T-helper 2 cell treated with Interferon-gamma antibody and Interleukin-4, amounts not matched to agents 5 μg/mL and 100 μg/mL, for 36 hours (primary cell): ENCODE results near the gene NOL7.
A peak's percentile ranks its signal among the peaks of the same experiment; 100 is the strongest.

Experiments used
- DNase-seq: peaks from one replicate; pipeline ENCODE4 v3.0.0; 2021; ENCODE audit warnings: low spot score
- H3K27ac Mint-ChIP-seq: one replicate; pipeline ENCODE4 v1.8.0; 2021; ENCODE audit warnings: mild to moderate bottlenecking, mixed read lengths
- H3K27me3 Mint-ChIP-seq: one replicate; pipeline ENCODE4 v1.8.0; 2021; ENCODE audit warnings: low read depth, mixed read lengths
- H3K36me3 Mint-ChIP-seq: one replicate; pipeline ENCODE4 v1.8.0; 2021; ENCODE audit warnings: low read depth, mixed read lengths
- H3K4me1 Mint-ChIP-seq: one replicate; pipeline ENCODE4 v1.8.0; 2021; ENCODE audit warnings: low read depth, mixed read lengths
- H3K4me3 Mint-ChIP-seq: one replicate; pipeline ENCODE4 v1.8.0; 2022; ENCODE audit warnings: mild to moderate bottlenecking, moderate library complexity, mixed read lengths
- H3K9me3 Mint-ChIP-seq: one replicate; pipeline ENCODE4 v1.8.0; 2021; ENCODE audit warnings: mixed read lengths

The NOL7 gene

DNA sequence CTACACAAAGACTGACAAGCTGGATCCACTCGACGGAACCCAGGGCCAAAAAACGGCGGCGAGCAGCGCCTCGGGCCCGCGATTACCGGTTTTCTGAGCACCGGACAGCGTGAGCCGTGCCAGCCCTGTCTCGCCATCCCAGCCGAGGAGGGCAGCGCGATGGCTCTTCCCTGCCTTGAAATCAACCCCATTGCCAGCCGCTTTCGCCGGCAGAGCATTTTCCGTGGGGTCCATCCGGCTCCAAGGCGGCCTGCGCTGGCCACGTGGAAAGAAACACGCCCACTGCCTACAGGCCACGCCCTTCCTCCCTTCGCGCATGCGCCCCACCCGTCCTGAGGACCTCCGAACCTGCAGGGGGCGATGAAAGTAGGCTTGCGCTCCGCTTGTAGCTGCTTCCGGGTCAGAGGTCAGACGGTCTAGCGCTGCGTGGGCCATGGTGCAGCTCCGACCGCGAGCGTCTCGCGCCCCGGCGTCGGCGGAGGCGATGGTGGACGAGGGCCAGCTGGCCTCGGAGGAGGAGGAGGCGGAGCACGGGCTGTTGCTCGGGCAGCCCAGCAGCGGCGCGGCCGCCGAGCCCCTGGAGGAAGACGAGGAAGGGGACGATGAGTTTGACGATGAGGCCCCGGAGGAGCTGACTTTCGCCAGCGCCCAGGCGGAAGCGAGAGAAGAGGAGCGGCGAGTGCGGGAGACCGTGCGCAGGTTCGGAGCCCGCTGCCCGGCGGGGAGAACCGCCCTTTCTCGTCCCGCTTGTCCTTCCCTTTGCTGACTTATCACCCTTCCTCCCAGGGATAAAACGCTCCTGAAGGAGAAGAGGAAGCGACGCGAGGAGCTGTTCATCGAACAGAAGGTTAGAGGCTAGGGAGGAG, at the start of gene NOL7:
NOL7 (plus strand) TSS at position 410 of the 866 bp plus-strand sequence; CDS start at position 434, 24 bp downstream.
- no peaks in the 10 kb centered on the region for H3K9me3 Mint-ChIP-seq
- H3K4me1 Mint-ChIP-seq = peaks cover 37% of the 10 kb centered on the region
- no peaks in the 10 kb centered on the region for H3K27me3 Mint-ChIP-seq
- peak; percentile 98 for DNase-seq
- H3K36me3 Mint-ChIP-seq = peaks cover 39% of the 10 kb centered on the region
- peak within 1 kb of the TSS; percentile 94 for H3K27ac Mint-ChIP-seq
- peak within 1 kb of the TSS; percentile 91 for H3K4me3 Mint-ChIP-seq

DNA sequence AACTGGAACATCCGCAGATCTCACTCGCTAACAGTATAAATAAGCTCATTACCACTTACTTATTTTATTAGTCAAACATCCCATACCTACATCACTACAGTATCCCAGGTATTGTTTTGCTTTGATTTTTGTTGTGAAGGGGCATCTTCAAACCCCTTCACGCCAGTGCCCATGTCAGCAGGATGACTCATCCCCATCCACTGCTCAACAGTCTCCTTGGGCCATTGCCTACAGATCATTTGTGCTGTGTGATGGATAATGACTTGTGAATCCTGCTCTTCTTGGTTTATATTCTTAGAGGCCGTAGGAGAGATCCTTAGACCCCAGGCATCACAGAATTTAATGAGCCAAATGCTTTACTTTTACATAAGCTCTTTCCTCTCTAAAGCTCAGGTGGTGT, 49.2 kb upstream of the NOL7 start:
- H3K4me1 Mint-ChIP-seq = no peaks in the 10 kb centered on the region

DNA sequence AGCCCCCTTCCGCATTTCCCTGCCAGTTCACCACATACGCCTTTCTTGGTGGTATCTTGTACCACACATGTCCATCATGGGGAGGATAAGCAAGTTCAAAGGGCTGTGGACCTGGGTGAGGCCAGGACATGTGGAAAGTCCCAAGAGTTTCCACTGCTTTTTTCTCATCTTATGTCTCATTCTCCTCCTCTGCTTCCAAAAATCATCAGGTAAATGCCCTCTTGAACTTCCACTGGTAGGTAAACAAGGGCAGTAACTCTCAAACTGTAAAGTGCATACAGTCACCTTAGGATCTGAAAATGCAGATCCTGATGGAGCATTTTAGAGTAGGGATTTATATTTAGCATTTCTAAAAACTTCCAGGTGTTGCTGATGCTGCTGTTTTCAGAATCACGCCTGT, 48.6 kb upstream of the NOL7 start:
- Mint-ChIP-seq H3K27ac (no peak overlapping the region), H3K36me3 (no peaks in the 10 kb centered on the region), H3K27me3 (peaks cover 20% of the 10 kb centered on the region), H3K4me3 (no peak overlapping the region), H3K9me3 (no peaks in the 10 kb centered on the region), H3K4me1 (no peaks in the 10 kb centered on the region)
- DNase-seq = no peak

More for the DNA sequence above, 49.2 kb upstream of the NOL7 start:
- Mint-ChIP-seq H3K27me3 (peaks cover 20% of the 10 kb centered on the region), H3K9me3 (no peaks in the 10 kb centered on the region), H3K36me3 (no peaks in the 10 kb centered on the region), H3K27ac (no peak overlapping the region), H3K4me3 (no peak overlapping the region)
- no peak for DNase-seq

DNA sequence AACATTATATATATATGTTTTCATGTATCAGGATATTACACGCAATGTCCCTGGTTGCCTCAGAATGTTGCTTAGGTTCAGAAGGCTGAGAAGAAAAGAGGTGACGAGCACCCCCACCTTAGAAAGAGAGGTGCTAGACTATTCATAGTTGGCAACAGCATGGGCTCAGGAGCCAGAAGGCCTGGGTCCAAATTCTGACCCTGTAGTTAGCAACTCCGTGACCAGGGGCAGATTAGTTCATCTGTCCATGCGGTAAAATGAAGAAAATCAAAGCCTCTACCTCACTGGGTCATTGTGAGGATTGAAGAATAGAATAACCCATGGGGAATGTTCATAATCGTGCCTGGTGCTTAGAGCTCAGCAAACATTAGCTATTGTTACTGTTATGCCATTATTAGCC, 46.2 kb upstream of the NOL7 start:
- Mint-ChIP-seq H3K4me3 (no peak overlapping the region), H3K4me1 (no peaks in the 10 kb centered on the region), H3K27me3 (peaks cover 16% of the 10 kb centered on the region), H3K27ac (no peak overlapping the region), H3K9me3 (no peaks in the 10 kb centered on the region), H3K36me3 (no peaks in the 10 kb centered on the region)
- DNase-seq = no peak

DNA sequence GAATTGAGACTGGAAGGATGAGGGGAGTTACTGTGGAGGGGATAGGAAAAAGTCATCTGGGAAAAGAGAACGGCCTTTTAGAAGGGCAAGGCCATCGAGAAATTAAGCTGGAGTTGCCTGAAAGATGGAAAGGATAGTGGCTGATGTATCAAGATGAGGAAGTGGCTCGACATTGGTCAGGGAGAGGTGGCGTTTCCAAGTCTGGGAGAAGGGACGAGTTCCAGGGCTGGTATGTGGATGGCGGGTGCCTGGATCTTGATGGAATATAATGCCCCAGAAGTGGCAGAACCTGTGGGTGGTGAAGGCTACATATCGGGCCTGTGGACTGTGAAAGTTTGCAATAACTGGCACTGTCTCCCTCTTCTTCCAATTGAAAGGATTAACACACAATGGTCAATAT, 42.9 kb upstream of the NOL7 start:
- peaks cover 11% of the 10 kb centered on the region for H3K4me1 Mint-ChIP-seq
- H3K27me3 Mint-ChIP-seq = peaks cover 7% of the 10 kb centered on the region
- DNase-seq = no peak
- H3K27ac Mint-ChIP-seq = no peak overlapping the region
- no peaks in the 10 kb centered on the region for H3K36me3 Mint-ChIP-seq
- no peak overlapping the region for H3K4me3 Mint-ChIP-seq
- H3K9me3 Mint-ChIP-seq = no peaks in the 10 kb centered on the region

DNA sequence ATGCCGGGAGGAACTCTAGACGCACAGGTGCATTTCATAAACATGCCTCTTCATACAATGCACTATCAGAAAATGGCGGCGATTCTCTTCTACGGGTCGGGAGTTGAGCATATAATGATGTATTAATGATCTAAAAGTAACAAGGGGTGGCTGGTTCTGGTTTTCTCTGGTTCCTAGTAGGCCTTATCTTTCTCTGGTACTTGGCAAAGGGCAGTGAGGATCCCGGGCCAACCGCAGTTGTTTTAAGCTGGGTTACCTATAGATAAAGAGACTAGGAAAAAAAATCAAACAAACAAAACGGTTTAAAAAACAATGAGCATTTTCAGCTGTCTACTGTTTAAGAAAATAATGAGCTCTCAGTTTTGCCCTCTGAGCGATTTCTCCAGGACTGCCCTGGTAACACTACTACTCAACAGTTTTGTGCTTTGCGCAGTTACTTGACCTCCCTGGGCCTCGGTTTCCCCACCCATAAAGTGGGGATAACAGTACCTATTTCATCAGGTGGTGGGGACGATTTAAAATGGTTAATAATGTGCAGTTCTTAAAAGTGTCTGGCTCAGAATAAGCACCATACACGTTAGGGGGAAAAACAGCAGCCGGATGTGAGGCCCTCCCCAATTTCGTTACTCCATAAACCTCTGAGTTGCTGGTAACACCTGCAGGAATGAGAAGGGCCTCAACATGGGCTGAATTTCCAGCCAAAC, 42.0 kb upstream of the NOL7 start:
- H3K4me3 Mint-ChIP-seq = peak overlapping the region; percentile 67
- H3K36me3 Mint-ChIP-seq = peaks cover 5% of the 10 kb centered on the region
- H3K27ac Mint-ChIP-seq = no peak overlapping the region
- no peak for DNase-seq
- peaks cover 2% of the 10 kb centered on the region for H3K27me3 Mint-ChIP-seq
- peaks cover 11% of the 10 kb centered on the region for H3K4me1 Mint-ChIP-seq
- H3K9me3 Mint-ChIP-seq = no peaks in the 10 kb centered on the region

DNA sequence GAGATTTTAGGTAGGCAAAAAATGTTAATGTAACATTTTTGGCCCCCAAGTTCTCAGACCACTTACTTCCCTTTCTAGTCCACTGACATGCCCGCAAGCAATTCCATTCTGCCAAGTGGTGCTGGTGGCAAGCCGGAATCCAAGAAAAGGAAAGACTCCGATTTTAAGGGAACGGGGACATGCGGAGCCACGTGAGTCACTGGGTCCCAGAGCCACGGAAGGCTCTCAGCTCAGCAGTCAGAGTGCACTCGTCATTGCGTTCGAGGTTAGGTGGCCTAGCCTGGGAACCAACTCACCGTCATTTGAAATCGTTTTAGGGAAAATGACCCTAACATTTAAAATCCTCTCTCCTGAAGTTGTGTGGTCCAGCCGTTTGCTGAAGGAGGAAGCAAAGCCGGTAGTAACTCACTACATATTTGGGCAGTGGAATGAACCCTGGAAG, 41.4 kb upstream of the NOL7 start:
- peaks cover under 1% of the 10 kb centered on the region for H3K27me3 Mint-ChIP-seq

DNA sequence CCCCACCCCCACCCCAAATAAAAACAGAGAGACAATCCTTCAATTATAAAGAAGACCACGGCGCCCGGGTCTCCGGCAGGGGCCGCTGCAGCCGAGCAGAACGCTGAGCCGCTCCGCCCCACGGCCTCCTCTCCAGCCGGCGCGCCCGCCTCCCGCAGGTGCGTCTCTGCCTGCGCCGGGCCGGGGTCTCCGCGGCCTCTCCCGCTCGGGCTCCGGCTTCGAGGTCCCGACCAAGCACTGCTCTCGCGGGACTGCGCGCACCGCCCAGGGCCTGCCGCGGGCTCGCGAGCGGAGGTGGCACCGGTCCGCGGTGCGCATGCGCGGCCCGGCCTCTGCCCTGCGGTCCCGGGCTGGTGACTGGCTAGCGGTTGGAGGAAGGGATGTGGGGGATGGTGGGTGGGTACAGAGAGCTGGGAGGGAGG, 41.0 kb upstream of the NOL7 start:
- Mint-ChIP-seq H3K9me3 (no peaks in the 10 kb centered on the region), H3K4me1 (peaks cover 11% of the 10 kb centered on the region), H3K27ac (peak overlapping the region; percentile 96), H3K4me3 (peak overlapping the region; percentile 88), H3K36me3 (peaks cover 6% of the 10 kb centered on the region), H3K27me3 (no peaks in the 10 kb centered on the region)
- peak; percentile 93 for DNase-seq

More for the DNA sequence above, 41.4 kb upstream of the NOL7 start:
- DNase-seq = no peak
- Mint-ChIP-seq H3K9me3 (no peaks in the 10 kb centered on the region), H3K4me3 (peak overlapping the region; percentile 67), H3K36me3 (peaks cover 5% of the 10 kb centered on the region), H3K4me1 (peaks cover 11% of the 10 kb centered on the region), H3K27ac (peak overlapping the region; percentile 75)

DNA sequence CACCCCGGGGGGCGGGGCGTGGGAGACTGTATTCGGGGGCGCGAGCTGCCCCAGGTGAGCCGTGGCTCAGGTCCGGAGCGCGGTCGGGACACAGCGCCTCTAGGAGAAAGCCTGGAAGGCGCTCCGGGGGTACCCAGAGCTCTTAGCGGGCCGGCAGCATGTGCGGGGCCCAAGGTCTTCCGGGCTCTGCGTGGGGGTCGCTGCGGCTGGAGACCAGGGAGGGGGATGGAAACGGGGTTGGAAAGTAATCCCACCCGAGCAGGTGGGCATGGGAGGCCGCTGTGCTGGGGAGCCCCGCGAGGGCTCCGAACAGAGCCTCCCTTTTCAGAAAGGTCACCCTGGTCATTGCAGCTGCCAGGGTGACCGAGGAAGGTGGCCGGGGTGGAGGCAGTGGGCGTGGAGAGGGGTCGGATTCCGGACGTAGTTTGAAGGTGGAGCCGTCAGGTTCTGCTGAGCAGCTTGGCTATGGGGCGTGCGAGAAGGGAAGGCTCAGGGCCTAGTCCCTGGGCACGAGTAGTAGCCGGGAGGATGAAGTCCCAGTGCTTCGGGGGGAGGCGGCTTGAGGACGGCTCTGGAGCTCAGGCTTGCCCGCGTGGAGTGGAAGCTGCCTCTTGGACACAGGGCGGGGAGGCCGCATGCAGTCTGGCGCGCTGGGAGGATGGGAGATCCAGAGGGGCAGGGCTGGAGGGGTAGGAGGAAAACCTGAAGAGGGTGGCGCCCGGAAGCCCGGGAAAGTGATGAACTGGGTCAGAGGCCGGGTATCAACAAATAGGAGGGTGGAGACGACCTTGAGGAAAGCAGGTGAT, 40.4 kb upstream of the NOL7 start, which contains the start of gene SIRT5:
SIRT5 (plus strand) TSS at position 31 of the 806 bp plus-strand sequence. CDS start 9,510 bp downstream, outside the sequence.
- Mint-ChIP-seq H3K4me1 (peaks cover 11% of the 10 kb centered on the region), H3K4me3 (peak within 1 kb of the TSS; percentile 88), H3K27ac (peak within 1 kb of the TSS; percentile 96), H3K27me3 (no peaks in the 10 kb centered on the region), H3K36me3 (peaks cover 6% of the 10 kb centered on the region), H3K9me3 (no peaks in the 10 kb centered on the region)
- peak; percentile 79 for DNase-seq

DNA sequence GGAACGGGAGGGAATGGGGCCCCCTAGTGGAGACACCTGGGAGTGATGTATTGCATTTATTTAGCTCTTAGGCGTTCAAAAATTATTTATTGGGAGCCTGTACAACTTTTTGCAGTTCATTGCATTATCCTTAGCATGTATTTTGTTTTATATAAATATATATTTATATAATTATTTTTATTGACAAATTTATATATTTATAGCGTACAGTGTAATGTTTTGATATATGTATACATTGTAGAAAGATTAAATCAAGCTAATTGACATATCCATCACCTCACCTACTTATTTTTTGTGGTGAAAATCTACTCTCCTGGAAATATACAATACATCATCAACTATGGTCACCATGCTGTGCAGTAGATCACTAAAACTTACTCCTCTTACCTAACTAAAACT, 39.8 kb upstream of the NOL7 start:
- Mint-ChIP-seq H3K9me3 (no peaks in the 10 kb centered on the region), H3K27me3 (no peaks in the 10 kb centered on the region), H3K4me3 (peak overlapping the region; percentile 88), H3K27ac (peak overlapping the region; percentile 96), H3K36me3 (peaks cover 9% of the 10 kb centered on the region), H3K4me1 (peaks cover 11% of the 10 kb centered on the region)
- DNase-seq = no peak

DNA sequence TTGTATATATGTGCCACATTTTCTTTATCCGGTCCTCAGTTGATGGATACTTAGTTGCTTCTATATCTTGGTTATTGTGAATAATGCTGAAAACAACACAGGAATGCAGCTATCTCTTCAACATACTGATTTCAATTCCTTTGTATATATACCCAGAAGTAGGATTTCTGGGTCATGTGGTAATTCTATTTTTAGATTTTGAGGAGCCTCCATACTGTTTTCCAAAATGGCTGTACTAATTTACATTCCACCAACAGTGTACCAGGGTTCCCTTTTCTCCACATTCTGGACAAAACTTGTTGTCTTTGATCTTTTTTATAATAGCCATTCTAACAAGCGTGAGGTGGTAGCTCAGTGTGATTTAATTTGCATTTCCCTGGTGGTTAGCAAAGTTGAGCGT, 39.1 kb upstream of the NOL7 start:
- H3K4me3 Mint-ChIP-seq = peak overlapping the region; percentile 63

DNA sequence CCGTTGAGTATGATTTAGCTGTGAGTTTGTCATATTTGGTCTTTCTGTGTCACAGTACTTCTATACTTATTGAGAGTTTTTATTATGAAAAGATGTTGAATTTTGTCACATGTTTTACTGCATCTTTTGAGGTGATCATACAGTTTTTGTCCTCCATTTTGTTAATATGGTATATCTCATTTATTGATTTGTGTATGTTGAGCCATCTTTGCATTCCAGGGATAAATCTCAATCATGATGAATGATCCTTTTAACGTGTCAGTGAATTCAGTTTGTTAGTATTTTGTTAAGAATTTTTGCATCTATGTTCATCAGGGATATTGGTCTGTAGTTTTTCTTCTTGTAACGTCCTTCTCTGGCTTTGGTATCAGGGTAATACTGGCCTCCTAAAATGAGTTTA, 37.2 kb upstream of the NOL7 start:
- no peak for DNase-seq
- no peak overlapping the region for H3K4me3 Mint-ChIP-seq
- H3K4me1 Mint-ChIP-seq = peaks cover 11% of the 10 kb centered on the region
- peaks cover 13% of the 10 kb centered on the region for H3K36me3 Mint-ChIP-seq
- H3K9me3 Mint-ChIP-seq = no peaks in the 10 kb centered on the region
- H3K27me3 Mint-ChIP-seq = no peaks in the 10 kb centered on the region
- H3K27ac Mint-ChIP-seq = no peak overlapping the region

More for the DNA sequence above, 39.1 kb upstream of the NOL7 start:
- peaks cover 11% of the 10 kb centered on the region for H3K36me3 Mint-ChIP-seq
- no peaks in the 10 kb centered on the region for H3K27me3 Mint-ChIP-seq
- no peaks in the 10 kb centered on the region for H3K9me3 Mint-ChIP-seq
- H3K4me1 Mint-ChIP-seq = peaks cover 11% of the 10 kb centered on the region
- peak overlapping the region; percentile 22 for H3K27ac Mint-ChIP-seq
- DNase-seq = no peak

DNA sequence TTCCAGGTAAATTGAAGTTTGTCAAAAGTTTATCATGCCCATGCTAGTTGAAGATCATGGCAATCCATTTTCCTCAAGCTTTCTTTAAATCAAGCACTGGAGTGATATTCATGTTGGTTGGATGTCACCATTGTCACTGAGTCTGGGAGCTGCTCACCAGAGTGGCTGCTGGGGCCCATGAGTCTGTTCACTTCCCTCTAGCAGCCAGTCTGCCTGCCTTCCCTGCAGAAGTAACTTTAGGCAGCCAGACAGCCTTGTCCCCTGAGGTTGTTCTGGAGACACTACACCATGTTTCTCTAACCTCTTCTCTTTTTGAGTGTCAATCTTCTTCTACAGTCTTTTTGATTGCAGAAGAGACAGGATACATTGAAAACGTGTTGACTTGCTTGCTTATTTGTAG, 35.2 kb upstream of the NOL7 start:
- H3K27ac Mint-ChIP-seq = no peak overlapping the region
- H3K36me3 Mint-ChIP-seq = peaks cover 13% of the 10 kb centered on the region
- no peak overlapping the region for H3K4me3 Mint-ChIP-seq
- H3K27me3 Mint-ChIP-seq = no peaks in the 10 kb centered on the region
- H3K9me3 Mint-ChIP-seq = no peaks in the 10 kb centered on the region
- peaks cover 11% of the 10 kb centered on the region for H3K4me1 Mint-ChIP-seq
- no peak for DNase-seq
